Loucy (cell line): Measurements from ENCODE around the gene OSM.

Source experiments
- CTCF ChIP-seq: fragments of 200-600 bp; sonication (generic); conservative IDR thresholded peaks from 2 replicates; pipeline ENCODE4 v1.5.1; 2014; ENCODE audit warnings: mild to moderate bottlenecking, antibody characterized with exemption, low read length
- EZH2phosphoT487 ChIP-seq: fragments of 200-600 bp; IDR thresholded peaks from 2 replicates; pipeline ENCODE4 v1.6.1; 2018; ENCODE audit warnings: antibody characterized with exemption, mild to moderate bottlenecking, moderate library complexity, borderline replicate concordance

DNA sequence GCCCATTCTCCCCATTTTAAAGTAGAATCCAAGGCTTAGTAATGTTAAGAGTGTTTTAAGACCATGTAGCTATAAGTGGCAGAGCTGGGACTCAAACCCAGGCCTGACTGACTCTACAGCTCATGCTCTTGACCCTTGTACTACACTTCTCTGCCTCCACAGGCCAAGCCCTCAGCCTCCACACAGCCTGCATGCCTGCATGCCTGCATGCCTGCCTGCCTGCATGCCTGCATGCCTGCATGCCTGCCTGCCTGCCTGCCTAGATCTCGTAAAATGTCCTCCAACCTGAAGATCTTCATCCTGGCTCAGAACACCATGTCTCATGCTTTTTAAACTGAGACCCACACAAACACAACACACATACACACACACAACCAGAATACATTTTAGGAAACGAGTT, 41.4 kb upstream of the OSM start:
- TF ChIP-seq CTCF, result no peak
- TF ChIP-seq EZH2phosphoT487, result no peak
